Measurements from ENCODE around the gene RCOR1.

Gene RCOR1

GRCh38 chr14:102732924-102733323, 140.5 kb downstream of the RCOR1 start:
- Histone ChIP-seq H2AK5ac (ENCODE audit: low read depth, low read length) (peak overlapping the region; percentile 41), H3K27me3 (ENCODE audit: control insufficient read depth in 3 of 3, insufficient read depth in 3 of 3, low read depth in 1 of 3, low read length in 3 of 3) (no peaks in the 10 kb centered on the region), H3K18ac (ENCODE audit: low read length) (peak overlapping the region; percentile 63), H3K9ac (ENCODE audit: low read depth, low read length, poor library complexity) (no peak overlapping the region), H2BK120ac (ENCODE audit: low read depth, low read length) (no peak overlapping the region), H3K4me2 (ENCODE audit: insufficient read depth, low read length, poor library complexity, severe bottlenecking) (no peak overlapping the region), H4K91ac (ENCODE audit: low read depth, low read length, poor library complexity) (no peak overlapping the region), H3K23ac (ENCODE audit: low read depth, low read length, poor library complexity) (no peak overlapping the region), H2BK15ac (ENCODE audit: low read length) (no peak overlapping the region), H3K9me3 (replicated peaks in 1 of 2; ENCODE audit: control insufficient read depth in 2 of 2, insufficient read depth in 1 of 2, low read depth in 1 of 2, low read length in 2 of 2) (peaks cover 0 to 2% of the 10 kb centered on the region in 2 donors), H3K27ac (replicated peaks; ENCODE audit: low read length) (no peak overlapping the region), H4K8ac (ENCODE audit: low read depth, low read length) (peak overlapping the region; percentile 88), H2AFZ (ENCODE audit: low read length) (no peak overlapping the region), H3K4me3 (ENCODE audit: low read length in 2 of 2) (no peak overlapping the region), H3K79me1 (ENCODE audit: low read depth, low read length) (no peaks in the 10 kb centered on the region), H3K4me1 (ENCODE audit: control insufficient read depth in 2 of 2, insufficient read depth in 1 of 2, low read depth in 1 of 2, low read length in 2 of 2) (no peaks in the 10 kb centered on the region), H3K4ac (ENCODE audit: low read length) (no peak overlapping the region), H3K36me3 (replicated peaks in 1 of 2; ENCODE audit: control insufficient read depth in 2 of 2, insufficient read depth in 2 of 2, low read length in 2 of 2) (peaks cover 13 to 32% of the 10 kb centered on the region in 2 donors), H2BK5ac (ENCODE audit: low read length) (peak overlapping the region; percentile 10), H2BK12ac (ENCODE audit: low read length) (no peak overlapping the region), H3K14ac (ENCODE audit: low read length) (no peak overlapping the region)
- no peak for DNase-seq (ENCODE audit: low spot score)
- no CpG with 5 or more reads among the region's 10 CpGs for WGBS, 2 donors (ENCODE audit: extremely low coverage in 2 of 2, insufficient read length in 2 of 2, insufficient replicate concordance in 1 of 2)

- Histone ChIP-seq H4K8ac (ENCODE audit: low read depth, low read length) (no peak overlapping the region), H3K9me3 (replicated peaks in 1 of 2; ENCODE audit: control insufficient read depth in 2 of 2, insufficient read depth in 1 of 2, low read depth in 1 of 2, low read length in 2 of 2) (peaks cover 0 to 2% of the 10 kb centered on the region in 2 donors), H3K18ac (ENCODE audit: low read length) (no peak overlapping the region), H3K23ac (ENCODE audit: low read depth, low read length, poor library complexity) (no peak overlapping the region), H3K27ac (replicated peaks; ENCODE audit: low read length) (no peak overlapping the region), H3K4me2 (ENCODE audit: insufficient read depth, low read length, poor library complexity, severe bottlenecking) (no peak overlapping the region), H2BK5ac (ENCODE audit: low read length) (peak overlapping the region; percentile 10), H2BK12ac (ENCODE audit: low read length) (peak overlapping the region; percentile 65), H4K91ac (ENCODE audit: low read depth, low read length, poor library complexity) (no peak overlapping the region), H3K4me3 (ENCODE audit: low read length in 2 of 2) (no peak overlapping the region), H3K36me3 (replicated peaks in 1 of 2; ENCODE audit: control insufficient read depth in 2 of 2, insufficient read depth in 2 of 2, low read length in 2 of 2) (peaks cover 12 to 32% of the 10 kb centered on the region in 2 donors), H2AK5ac (ENCODE audit: low read depth, low read length) (no peak overlapping the region), H3K9ac (ENCODE audit: low read depth, low read length, poor library complexity) (no peak overlapping the region), H3K4me1 (ENCODE audit: control insufficient read depth in 2 of 2, insufficient read depth in 1 of 2, low read depth in 1 of 2, low read length in 2 of 2) (no peaks in the 10 kb centered on the region), H3K14ac (ENCODE audit: low read length) (no peak overlapping the region), H2BK120ac (ENCODE audit: low read depth, low read length) (no peak overlapping the region), H3K27me3 (ENCODE audit: control insufficient read depth in 3 of 3, insufficient read depth in 3 of 3, low read depth in 1 of 3, low read length in 3 of 3) (no peaks in the 10 kb centered on the region), H3K4ac (ENCODE audit: low read length) (no peak overlapping the region), H2BK15ac (ENCODE audit: low read length) (no peak overlapping the region), H2AFZ (ENCODE audit: low read length) (no peak overlapping the region), H3K79me1 (ENCODE audit: low read depth, low read length) (no peaks in the 10 kb centered on the region)
- no CpG with 5 or more reads among the region's 11 CpGs for WGBS, 2 donors (ENCODE audit: extremely low coverage in 2 of 2, insufficient read length in 2 of 2, insufficient replicate concordance in 1 of 2)
- DNase-seq (ENCODE audit: low spot score), result no peak
Measured at GRCh38 chr14:102733326-102733725, 140.9 kb downstream of the RCOR1 start.

DNA sequence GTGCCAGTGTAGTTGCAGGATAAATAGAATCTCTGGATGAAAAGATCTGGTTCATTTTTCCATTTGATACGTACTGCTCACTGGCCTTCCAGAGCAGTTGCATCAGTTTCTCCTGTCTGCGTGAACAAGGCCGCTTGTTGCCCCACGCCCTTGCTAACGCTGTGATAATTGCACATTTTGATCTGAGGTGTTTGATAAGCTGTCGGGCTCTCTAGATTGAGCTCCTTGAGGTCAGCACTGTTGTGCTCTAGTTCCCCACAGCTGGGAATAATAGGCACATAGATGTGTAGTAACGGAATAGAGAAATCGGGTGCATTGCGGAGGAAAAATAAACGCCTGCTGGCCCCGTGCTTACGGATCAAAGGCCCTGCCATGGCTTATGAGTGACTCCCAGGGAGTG, 142.0 kb downstream of the RCOR1 start:
- Histone ChIP-seq H2BK15ac (ENCODE audit: low read length) (no peak overlapping the region), H2AFZ (ENCODE audit: low read length) (no peak overlapping the region), H2BK12ac (ENCODE audit: low read length) (no peak overlapping the region), H3K4me2 (ENCODE audit: insufficient read depth, low read length, poor library complexity, severe bottlenecking) (no peak overlapping the region), H3K9me3 (replicated peaks in 1 of 2; ENCODE audit: control insufficient read depth in 2 of 2, insufficient read depth in 1 of 2, low read depth in 1 of 2, low read length in 2 of 2) (peaks cover 0 to 2% of the 10 kb centered on the region in 2 donors), H3K4me3 (ENCODE audit: low read length in 2 of 2) (no peak overlapping the region), H3K14ac (ENCODE audit: low read length) (no peak overlapping the region), H3K9ac (ENCODE audit: low read depth, low read length, poor library complexity) (no peak overlapping the region), H3K4me1 (ENCODE audit: control insufficient read depth in 2 of 2, insufficient read depth in 1 of 2, low read depth in 1 of 2, low read length in 2 of 2) (no peaks in the 10 kb centered on the region), H4K91ac (ENCODE audit: low read depth, low read length, poor library complexity) (no peak overlapping the region), H3K18ac (ENCODE audit: low read length) (no peak overlapping the region), H3K23ac (ENCODE audit: low read depth, low read length, poor library complexity) (no peak overlapping the region), H2AK5ac (ENCODE audit: low read depth, low read length) (no peak overlapping the region), H3K36me3 (replicated peaks in 1 of 2; ENCODE audit: control insufficient read depth in 2 of 2, insufficient read depth in 2 of 2, low read length in 2 of 2) (peaks cover 8 to 24% of the 10 kb centered on the region in 2 donors), H4K8ac (ENCODE audit: low read depth, low read length) (no peak overlapping the region), H3K79me1 (ENCODE audit: low read depth, low read length) (no peaks in the 10 kb centered on the region), H3K4ac (ENCODE audit: low read length) (no peak overlapping the region), H2BK5ac (ENCODE audit: low read length) (no peak overlapping the region), H2BK120ac (ENCODE audit: low read depth, low read length) (no peak overlapping the region), H3K27ac (replicated peaks; ENCODE audit: low read length) (no peak overlapping the region), H3K27me3 (ENCODE audit: control insufficient read depth in 3 of 3, insufficient read depth in 3 of 3, low read depth in 1 of 3, low read length in 3 of 3) (no peaks in the 10 kb centered on the region)
- DNase-seq (ENCODE audit: low spot score), result no peak
- no CpG with 5 or more reads among the region's 12 CpGs for WGBS, 2 donors (ENCODE audit: extremely low coverage in 2 of 2, insufficient read length in 2 of 2, insufficient replicate concordance in 1 of 2)

GRCh38 chr14:102736956-102737355, 144.5 kb downstream of the RCOR1 start:
- H3K23ac ChIP-seq (ENCODE audit: low read depth, low read length, poor library complexity), result peak overlapping the region; percentile 89
- DNase-seq (ENCODE audit: low spot score), result no peak
- no peak overlapping the region for H2AK5ac ChIP-seq (ENCODE audit: low read depth, low read length)
- H2BK120ac ChIP-seq (ENCODE audit: low read depth, low read length), result no peak overlapping the region
- H3K14ac ChIP-seq (ENCODE audit: low read length), result peak overlapping the region; percentile 17
- H2BK15ac ChIP-seq (ENCODE audit: low read length), result no peak overlapping the region
- H2BK12ac ChIP-seq (ENCODE audit: low read length), result no peak overlapping the region
- no peak overlapping the region for H3K9ac ChIP-seq (ENCODE audit: low read depth, low read length, poor library complexity)
- H3K4ac ChIP-seq (ENCODE audit: low read length), result no peak overlapping the region
- H3K36me3 ChIP-seq (replicated peaks in 1 of 2; ENCODE audit: control insufficient read depth in 2 of 2, insufficient read depth in 2 of 2, low read length in 2 of 2), result peaks cover 7 to 14% of the 10 kb centered on the region in 2 donors
- no peak overlapping the region for H3K18ac ChIP-seq (ENCODE audit: low read length)
- no peaks in the 10 kb centered on the region for H3K27me3 ChIP-seq (ENCODE audit: control insufficient read depth in 3 of 3, insufficient read depth in 3 of 3, low read depth in 1 of 3, low read length in 3 of 3)
- no peak overlapping the region for H4K8ac ChIP-seq (ENCODE audit: low read depth, low read length)
- H3K79me1 ChIP-seq (ENCODE audit: low read depth, low read length), result no peaks in the 10 kb centered on the region
- no peak overlapping the region for H2AFZ ChIP-seq (ENCODE audit: low read length)
- H4K91ac ChIP-seq (ENCODE audit: low read depth, low read length, poor library complexity), result no peak overlapping the region
- H2BK5ac ChIP-seq (ENCODE audit: low read length), result no peak overlapping the region
- H3K9me3 ChIP-seq (replicated peaks in 1 of 2; ENCODE audit: control insufficient read depth in 2 of 2, insufficient read depth in 1 of 2, low read depth in 1 of 2, low read length in 2 of 2), result peaks cover 4 to 6% of the 10 kb centered on the region in 2 donors
- WGBS, 2 donors (ENCODE audit: extremely low coverage in 2 of 2, insufficient read length in 2 of 2, insufficient replicate concordance in 1 of 2), result no CpG with 5 or more reads among the region's 3 CpGs
- no peak overlapping the region for H3K4me3 ChIP-seq (ENCODE audit: low read length in 2 of 2)
- no peaks in the 10 kb centered on the region for H3K4me1 ChIP-seq (ENCODE audit: control insufficient read depth in 2 of 2, insufficient read depth in 1 of 2, low read depth in 1 of 2, low read length in 2 of 2)
- H3K4me2 ChIP-seq (ENCODE audit: insufficient read depth, low read length, poor library complexity, severe bottlenecking), result no peak overlapping the region
- no peak overlapping the region for H3K27ac ChIP-seq (replicated peaks; ENCODE audit: low read length)

Measured in neuronal stem cell (in vitro differentiated cells).